H1 (cell line): Measurements from ENCODE around the gene DISC1. TPM values are rescaled to one million over a fixed set of nuclear protein-coding genes. Genes with fewer than 3 reads are reported as not detected.

Experiments used
- EGR1 ChIP-seq: IDR thresholded peaks from 2 replicates; pipeline ENCODE4 v1.6.1; 2011; ENCODE audit warnings: low read depth, low read length, borderline replicate concordance
- JUND ChIP-seq: IDR thresholded peaks from 2 replicates; pipeline ENCODE4 v1.6.1; 2011; ENCODE audit warnings: mild to moderate bottlenecking, improper control_type of control experiment, low read length
- SP1 ChIP-seq: IDR thresholded peaks from 2 replicates; pipeline ENCODE4 v1.6.1; 2011; ENCODE audit warnings: low read depth, low read length
- TBP ChIP-seq: IDR thresholded peaks from 2 replicates; pipeline ENCODE4 v1.6.1; 2011; ENCODE audit warnings: low read depth, low read length, improper control_type of control experiment
- TEAD4 ChIP-seq: IDR thresholded peaks from 2 replicates; pipeline ENCODE4 v1.6.1; 2012; ENCODE audit warnings: low read depth, low read length, inconsistent platforms, mixed read lengths
- polyA plus RNA-seq, 7 experiments: library from polyadenylated mRNA; depleted of rRNA in 3 of 7; stranded (reverse) in 5 of 7; unstranded in 2 of 7; fragments of >200 nt in 5 of 7; fragments of 200-250 nt in 2 of 7; gene quantifications; 1 replicate in 5 of 7; 2 replicates in 1 of 7; 4 replicates in 1 of 7; pipeline versions ENCODE4 v1.2.1 to v1.2.3, GENCODE V29; 2011 to 2013; ENCODE audit warnings: missing spikeins in 2 of 7, mixed read lengths in 2 of 7
- total RNA-seq: library from RNA; stranded (reverse); fragmentation: NEBNext Ultra II Directional; extraction: Animal tissue kit (Norgen Biotek cat#: 25700); gene quantifications from 2 replicates; pipeline ENCODE4 v1.2.1, GENCODE V29; 2021
- TF ChIP-seq, protein P1 (sequence below): IDR thresholded peaks from 2 replicates; pipeline ENCODE4 v1.6.1; 2012; ENCODE audit warnings: inconsistent platforms

The DISC1 gene
- total and polyA plus RNA-seq, 2 of the 8 experiments (the other 6 are each of a cell fraction or from before 2014, with no cell fraction given): 1.1 to 3.5 TPM

DNA sequence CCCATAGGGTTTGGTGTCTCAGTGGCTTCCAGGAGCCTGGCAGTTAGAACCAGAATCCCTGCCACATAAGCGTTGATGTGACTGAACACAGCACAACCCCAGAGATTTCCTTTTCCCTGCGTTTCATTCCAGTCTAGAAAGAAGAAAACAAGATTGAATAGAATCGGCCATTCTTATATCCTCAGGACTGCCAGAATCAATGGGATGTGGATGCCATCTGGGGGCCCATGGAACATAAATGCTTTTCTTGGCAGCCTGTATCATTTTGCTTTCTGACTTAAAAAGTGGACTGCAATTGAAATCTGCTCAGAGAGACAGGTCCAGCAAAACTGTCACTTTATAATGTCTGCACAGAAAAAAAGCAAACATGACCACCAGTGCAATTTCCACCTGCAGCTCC is 80.3 kb downstream of the DISC1 start (continued):
- TF ChIP-seq TEAD4: no peak
- TF ChIP-seq SP1: no peak
- TF ChIP-seq, protein P1, sequence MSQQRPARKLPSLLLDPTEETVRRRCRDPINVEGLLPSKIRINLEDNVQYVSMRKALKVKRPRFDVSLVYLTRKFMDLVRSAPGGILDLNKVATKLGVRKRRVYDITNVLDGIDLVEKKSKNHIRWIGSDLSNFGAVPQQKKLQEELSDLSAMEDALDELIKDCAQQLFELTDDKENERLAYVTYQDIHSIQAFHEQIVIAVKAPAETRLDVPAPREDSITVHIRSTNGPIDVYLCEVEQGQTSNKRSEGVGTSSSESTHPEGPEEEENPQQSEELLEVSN: no peak
- TF ChIP-seq TBP: no peak
- TF ChIP-seq EGR1: no peak
- TF ChIP-seq JUND: no peak
- TF ChIP-seq, all 59 proteins: peak for 0
